Endothelial cell of umbilical vein (primary cell): ENCODE results near the gene CTNND2.

ENCODE experiments used
- EZH2 ChIP-seq: IDR thresholded peaks from 2 replicates; pipeline ENCODE4 v1.6.1; 2012; ENCODE audit warnings: borderline replicate concordance, low read depth, mild to moderate bottlenecking, moderate library complexity, low read length, inconsistent platforms; ENCODE audit not compliant: severe bottlenecking
- POLR2A ChIP-seq: IDR thresholded peaks from 2 replicates; pipeline ENCODE4 v1.6.1; 2012; ENCODE audit warnings: low read depth, mild to moderate bottlenecking, control low read depth, low read length
- POLR2AphosphoS5 ChIP-seq: IDR thresholded peaks from 2 replicates; pipeline ENCODE4 v1.6.1; 2012; ENCODE audit warnings: low read depth, mild to moderate bottlenecking, control low read depth, low read length, moderate library complexity; ENCODE audit not compliant: insufficient read depth
- TF ChIP-seq, protein P1 (sequence below), 2 donors: IDR thresholded peaks; 1 replicate in 1 of 2; 2 replicates in 1 of 2; pipeline ENCODE4 v1.5.1; 2011; ENCODE audit warnings: low read length in 2 of 2, mild to moderate bottlenecking in 2 of 2, moderate library complexity in 2 of 2, control low read depth in 1 of 2, inconsistent platforms in 1 of 2, low read depth in 1 of 2; ENCODE audit not compliant: insufficient read depth in 1 of 2; ENCODE audit errors: extremely low read depth in 1 of 2
- TF ChIP-seq, protein P2 (sequence below): IDR thresholded peaks from 2 replicates; pipeline ENCODE4 v1.6.1; 2011; ENCODE audit not compliant: insufficient read depth, insufficient read length

DNA sequence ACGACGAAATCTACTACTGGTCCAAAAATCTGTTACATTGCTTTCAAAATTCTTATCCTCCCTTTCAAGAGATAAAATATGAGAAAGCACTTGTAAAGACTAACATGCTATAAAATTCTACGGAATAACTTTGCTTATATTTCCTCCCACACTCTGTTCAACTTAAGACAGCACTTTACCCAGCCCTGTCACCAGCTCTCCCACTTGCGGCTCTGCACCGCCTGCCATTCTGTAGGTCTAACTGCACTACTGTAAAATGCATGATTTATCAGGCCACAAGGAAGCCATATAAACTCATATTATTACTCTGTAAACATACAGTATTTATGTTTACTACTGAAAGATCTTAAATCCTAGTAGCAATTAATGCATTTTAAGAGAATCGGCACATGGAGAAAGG, 11.4 kb downstream of the CTNND2 start:
- TF ChIP-seq EZH2, result no peak
- TF ChIP-seq, protein P1, sequence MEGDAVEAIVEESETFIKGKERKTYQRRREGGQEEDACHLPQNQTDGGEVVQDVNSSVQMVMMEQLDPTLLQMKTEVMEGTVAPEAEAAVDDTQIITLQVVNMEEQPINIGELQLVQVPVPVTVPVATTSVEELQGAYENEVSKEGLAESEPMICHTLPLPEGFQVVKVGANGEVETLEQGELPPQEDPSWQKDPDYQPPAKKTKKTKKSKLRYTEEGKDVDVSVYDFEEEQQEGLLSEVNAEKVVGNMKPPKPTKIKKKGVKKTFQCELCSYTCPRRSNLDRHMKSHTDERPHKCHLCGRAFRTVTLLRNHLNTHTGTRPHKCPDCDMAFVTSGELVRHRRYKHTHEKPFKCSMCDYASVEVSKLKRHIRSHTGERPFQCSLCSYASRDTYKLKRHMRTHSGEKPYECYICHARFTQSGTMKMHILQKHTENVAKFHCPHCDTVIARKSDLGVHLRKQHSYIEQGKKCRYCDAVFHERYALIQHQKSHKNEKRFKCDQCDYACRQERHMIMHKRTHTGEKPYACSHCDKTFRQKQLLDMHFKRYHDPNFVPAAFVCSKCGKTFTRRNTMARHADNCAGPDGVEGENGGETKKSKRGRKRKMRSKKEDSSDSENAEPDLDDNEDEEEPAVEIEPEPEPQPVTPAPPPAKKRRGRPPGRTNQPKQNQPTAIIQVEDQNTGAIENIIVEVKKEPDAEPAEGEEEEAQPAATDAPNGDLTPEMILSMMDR (IDR thresholded peaks at IDR 0.05; ENCODE audit: extremely low read depth in 1 of 2, insufficient read depth in 1 of 2, low read depth in 1 of 2, low read length in 2 of 2), result no peak
- no peak for TF ChIP-seq POLR2A
- no peak for TF ChIP-seq POLR2AphosphoS5
- TF ChIP-seq, protein P2, sequence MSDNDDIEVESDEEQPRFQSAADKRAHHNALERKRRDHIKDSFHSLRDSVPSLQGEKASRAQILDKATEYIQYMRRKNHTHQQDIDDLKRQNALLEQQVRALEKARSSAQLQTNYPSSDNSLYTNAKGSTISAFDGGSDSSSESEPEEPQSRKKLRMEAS, result no peak
